ES-I3 (cell line): Measurements from ENCODE around the gene RCAN3.
A peak's percentile ranks its signal among the peaks of the same experiment; 100 is the strongest.
"Not testable (repeated sequence)": the region's sequence is repeated elsewhere in the genome, so short reads cannot be mapped to it uniquely, and the experiment has no call there.

Source experiments
- H3K36me3 ChIP-seq: 2 replicates; pipeline ENCODE4 v1.6.1; 2013; ENCODE audit warnings: mild to moderate bottlenecking, low read length, control low read depth, moderate library complexity; ENCODE audit not compliant: insufficient read depth
- H3K4me1 ChIP-seq: 2 replicates; pipeline ENCODE4 v1.6.1; 2013; ENCODE audit warnings: mild to moderate bottlenecking, control low read depth, low read length; ENCODE audit not compliant: insufficient read depth
- H3K9ac ChIP-seq: 2 replicates; pipeline ENCODE4 v1.6.1; 2013; ENCODE audit warnings: low read depth, mild to moderate bottlenecking, low read length, moderate library complexity
- H3K9me3 ChIP-seq: 2 replicates; pipeline ENCODE4 v1.6.1; 2013; ENCODE audit warnings: mild to moderate bottlenecking, low read length, moderate library complexity; ENCODE audit not compliant: control insufficient read depth, insufficient read depth

RCAN3 gene

DNA sequence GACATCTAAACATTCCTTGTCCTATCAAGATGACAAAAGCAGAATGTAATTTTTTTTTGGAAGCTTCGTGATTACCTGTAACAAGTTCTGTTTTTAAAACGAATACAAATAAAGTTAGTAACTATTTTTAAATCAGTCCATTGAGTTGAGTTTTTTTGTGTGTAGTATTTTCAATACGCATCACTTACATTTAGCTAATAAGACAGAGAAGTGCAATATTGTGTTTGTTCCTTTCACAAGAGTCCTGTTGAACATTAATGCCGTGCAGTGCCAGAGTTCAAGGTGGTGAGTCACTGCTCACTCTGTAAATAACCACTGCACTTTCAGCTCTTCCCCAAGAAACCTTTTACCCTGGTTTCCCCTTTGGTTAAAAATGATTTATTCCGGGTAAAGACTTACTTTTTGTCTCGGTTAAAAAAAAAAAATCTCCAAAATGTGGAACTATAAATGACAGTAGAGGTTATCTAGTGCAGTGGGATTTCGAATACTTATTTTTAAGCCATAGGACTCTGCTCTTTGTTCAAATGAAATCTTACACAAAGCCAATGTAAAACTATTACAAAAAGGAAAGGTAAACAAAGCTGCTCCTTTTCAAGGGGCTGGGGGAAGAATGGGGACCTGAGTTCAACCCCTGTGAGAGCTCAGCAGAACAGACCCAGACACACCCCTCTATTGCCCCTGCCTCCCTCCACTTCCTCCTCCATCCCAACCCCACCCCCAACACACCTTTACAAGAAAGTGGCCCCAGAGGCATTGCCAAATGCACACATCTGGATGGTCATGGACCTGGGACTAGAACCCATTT, 38.5 kb downstream of the RCAN3 start:
- Histone ChIP-seq H3K9me3 (no peaks in the 10 kb centered on the region), H3K4me1 (peaks cover 18% of the 10 kb centered on the region), H3K9ac (no peak overlapping the region), H3K36me3 (no peaks in the 10 kb centered on the region)

- peaks cover 18% of the 10 kb centered on the region for H3K4me1 ChIP-seq
- H3K36me3 ChIP-seq: no peaks in the 10 kb centered on the region
- no peak overlapping the region for H3K9ac ChIP-seq
- no peaks in the 10 kb centered on the region for H3K9me3 ChIP-seq
Observed at GRCh38 chr1:24541711-24542346, 39.2 kb downstream of the RCAN3 start.

- Histone ChIP-seq H3K4me1 (peaks cover 18% of the 10 kb centered on the region), H3K9ac (no peak overlapping the region), H3K36me3 (no peaks in the 10 kb centered on the region), H3K9me3 (no peaks in the 10 kb centered on the region)
Observed at GRCh38 chr1:24544239-24544638, 41.6 kb downstream of the RCAN3 start.

DNA sequence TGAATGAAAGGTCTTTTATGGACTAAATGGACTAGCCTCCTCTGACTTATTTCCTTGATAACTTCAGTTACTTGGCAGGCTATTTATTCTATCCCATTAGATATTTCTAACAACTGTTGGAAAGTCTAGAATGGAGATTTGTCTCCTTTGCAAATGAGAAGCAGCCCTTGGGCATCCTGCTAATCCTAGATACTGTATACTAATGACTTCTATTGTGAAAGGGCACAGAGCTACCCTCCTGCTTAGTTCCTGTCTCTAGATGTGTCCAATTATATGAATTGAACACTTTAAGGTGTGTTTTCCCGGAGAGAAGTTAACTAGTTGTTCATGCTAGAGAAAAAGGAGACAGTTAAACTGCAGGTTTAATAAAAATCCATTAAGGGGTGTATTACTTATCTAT, 43.0 kb downstream of the RCAN3 start:
- Histone ChIP-seq H3K9ac (no peak overlapping the region), H3K9me3 (no peaks in the 10 kb centered on the region), H3K36me3 (no peaks in the 10 kb centered on the region), H3K4me1 (peaks cover 12% of the 10 kb centered on the region)

- Histone ChIP-seq H3K9ac (no peak overlapping the region), H3K9me3 (no peaks in the 10 kb centered on the region), H3K36me3 (no peaks in the 10 kb centered on the region), H3K4me1 (no peaks in the 10 kb centered on the region)
Observed at GRCh38 chr1:24547195-24547594, 44.6 kb downstream of the RCAN3 start.

- H3K36me3 ChIP-seq: no peaks in the 10 kb centered on the region
- no peaks in the 10 kb centered on the region for H3K9me3 ChIP-seq
- H3K9ac ChIP-seq: no peak overlapping the region
- H3K4me1 ChIP-seq: no peaks in the 10 kb centered on the region
Observed at GRCh38 chr1:24548070-24548469, 45.4 kb downstream of the RCAN3 start.

DNA sequence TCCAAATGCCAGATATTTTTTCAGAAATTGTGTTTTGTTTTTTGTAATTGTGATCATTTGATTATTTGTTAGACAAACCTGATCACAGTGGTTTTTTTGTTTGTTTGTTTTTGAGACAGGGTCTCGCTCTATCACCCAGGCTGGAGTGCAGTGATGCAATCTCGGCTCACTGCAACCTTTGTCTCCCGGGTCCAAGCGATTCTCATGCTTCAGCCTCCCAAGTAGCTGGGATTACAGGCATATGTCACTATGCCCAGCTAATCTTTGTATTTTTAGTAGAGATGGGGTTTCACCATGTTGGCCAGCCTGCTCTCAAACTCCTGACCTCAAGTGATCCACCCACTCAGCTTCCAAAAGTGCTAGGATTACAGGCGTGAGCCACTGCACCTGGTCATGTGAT, 46.6 kb downstream of the RCAN3 start:
- H3K9me3 ChIP-seq, H3K36me3 ChIP-seq, H3K4me1 ChIP-seq, H3K9ac ChIP-seq: not testable (repeated sequence)

DNA sequence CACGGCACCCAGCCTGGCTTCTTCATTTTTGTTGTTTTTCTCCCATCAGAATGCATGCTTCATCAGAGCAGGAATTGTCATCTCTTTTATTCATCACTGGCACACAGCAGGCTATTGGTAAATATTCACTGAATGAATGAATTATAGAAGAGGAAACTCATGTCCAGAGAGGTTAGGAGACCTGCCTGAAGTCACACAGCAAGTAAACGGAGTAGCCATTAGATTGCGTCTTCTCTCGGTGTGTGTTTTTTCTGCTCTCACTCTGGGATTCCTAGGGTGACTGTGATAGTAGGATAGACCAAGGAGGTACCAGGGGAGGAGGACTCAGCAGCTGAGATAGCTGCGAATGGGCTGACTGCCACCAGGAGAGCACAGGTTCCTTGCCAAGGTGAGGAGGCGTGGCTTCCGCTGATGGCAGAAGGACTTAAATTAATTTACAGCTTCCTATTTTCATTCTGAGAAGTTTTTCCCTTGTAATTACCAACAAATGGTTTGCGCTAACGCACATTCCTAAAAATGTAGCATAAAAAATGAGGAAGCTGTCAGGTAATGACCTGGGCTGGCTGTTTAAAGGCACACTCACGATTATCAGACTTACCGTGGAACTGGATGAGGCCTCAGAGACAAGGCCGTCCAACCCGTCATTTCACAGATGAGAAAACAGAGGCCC, 48.8 kb downstream of the RCAN3 start:
- H3K9ac ChIP-seq: no peak overlapping the region
- no peaks in the 10 kb centered on the region for H3K9me3 ChIP-seq
- no peaks in the 10 kb centered on the region for H3K36me3 ChIP-seq
- H3K4me1 ChIP-seq: no peaks in the 10 kb centered on the region

- H3K9ac ChIP-seq: no peak overlapping the region
- no peaks in the 10 kb centered on the region for H3K9me3 ChIP-seq
- no peaks in the 10 kb centered on the region for H3K36me3 ChIP-seq
- H3K4me1 ChIP-seq: no peaks in the 10 kb centered on the region
Observed at GRCh38 chr1:24551960-24552571, 49.4 kb downstream of the RCAN3 start.

DNA sequence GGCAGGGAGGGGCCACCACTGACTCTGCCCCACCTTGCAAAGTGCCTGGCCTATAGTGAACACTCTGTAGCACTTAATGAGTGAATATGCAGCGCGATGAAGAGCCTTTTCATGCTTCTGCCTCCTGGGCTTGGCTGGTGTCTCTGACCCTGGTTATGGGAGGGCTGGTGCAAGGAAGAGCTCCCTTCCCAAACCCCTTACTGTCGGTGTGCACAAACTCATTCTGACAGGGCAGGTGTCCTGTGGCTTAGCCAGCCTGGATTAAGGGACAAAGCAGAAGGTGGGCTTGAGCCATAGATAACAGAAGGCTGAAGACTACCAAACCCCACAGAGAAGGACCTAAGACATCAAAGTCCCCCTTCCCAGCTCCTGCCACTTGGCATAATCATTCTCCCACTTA, 51.3 kb downstream of the RCAN3 start:
- Histone ChIP-seq H3K4me1 (no peaks in the 10 kb centered on the region), H3K9ac (no peak overlapping the region), H3K9me3 (no peaks in the 10 kb centered on the region), H3K36me3 (no peaks in the 10 kb centered on the region)

- Histone ChIP-seq H3K9ac (no peak overlapping the region), H3K36me3 (no peaks in the 10 kb centered on the region), H3K9me3 (no peaks in the 10 kb centered on the region), H3K4me1 (peaks cover 3% of the 10 kb centered on the region; the same call in 1 of the 2 replicates)
Observed at GRCh38 chr1:24554714-24555113, 52.1 kb downstream of the RCAN3 start.

GRCh38 chr1:24555591-24556413, 53.2 kb downstream of the RCAN3 start, which contains the start of gene NCMAP:
Gene NCMAP (plus strand): TSS chr1:24556087. CDS start chr1:24595431, 39,344 bp downstream.
- Histone ChIP-seq H3K4me1 (peaks cover 3% of the 10 kb centered on the region; the same call in 1 of the 2 replicates), H3K9ac (peak within 1 kb of the TSS; percentile 62; the same call in 1 of the 2 replicates), H3K9me3 (no peaks in the 10 kb centered on the region), H3K36me3 (no peaks in the 10 kb centered on the region)

DNA sequence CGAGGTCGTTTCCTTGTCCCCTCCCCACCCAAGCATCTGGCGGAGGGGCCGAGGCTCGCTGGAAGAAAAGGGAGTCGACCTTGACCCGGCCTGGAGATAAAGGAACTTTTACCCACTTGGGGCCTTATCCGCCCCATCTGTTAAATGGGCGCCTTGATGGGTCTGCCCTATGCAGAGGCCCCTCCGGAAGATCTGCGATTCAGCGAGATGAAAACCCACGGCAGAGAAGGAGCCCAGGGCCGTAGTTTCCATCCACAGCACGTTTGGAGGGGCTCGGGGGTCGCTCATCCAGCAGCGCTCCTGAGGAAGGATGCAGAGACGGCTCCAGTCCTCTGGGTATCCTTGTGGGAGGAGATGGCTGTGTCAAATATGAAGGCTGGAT, 53.8 kb downstream of the RCAN3 start:
- H3K9me3 ChIP-seq: no peaks in the 10 kb centered on the region
- peaks cover 3% of the 10 kb centered on the region; the same call in 1 of the 2 replicates for H3K4me1 ChIP-seq
- H3K9ac ChIP-seq: peak overlapping the region; percentile 62; the same call in 1 of the 2 replicates
- no peaks in the 10 kb centered on the region for H3K36me3 ChIP-seq

DNA sequence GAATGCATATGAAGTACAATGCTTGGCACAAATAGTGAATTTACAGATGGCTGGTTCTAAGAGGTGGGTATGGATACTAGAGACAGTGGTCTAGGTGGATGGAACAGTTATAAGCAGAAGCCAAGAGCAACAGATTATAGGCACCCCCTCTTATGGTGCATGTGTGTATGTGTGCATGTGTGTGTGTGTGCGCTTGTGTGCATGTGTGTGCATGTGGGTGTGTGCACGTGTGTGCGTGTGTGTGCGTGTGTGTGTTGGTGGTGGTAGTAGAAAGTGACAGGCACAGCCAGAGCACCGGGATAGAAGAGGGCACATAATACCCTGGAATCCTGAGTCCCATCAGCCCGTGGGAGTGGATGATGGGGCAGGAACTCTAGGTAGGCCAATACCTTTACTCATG, 54.6 kb downstream of the RCAN3 start:
- H3K9ac ChIP-seq: no peak overlapping the region
- no peaks in the 10 kb centered on the region for H3K36me3 ChIP-seq
- peaks cover 3% of the 10 kb centered on the region; the same call in 1 of the 2 replicates for H3K4me1 ChIP-seq
- no peaks in the 10 kb centered on the region for H3K9me3 ChIP-seq
